IPS-15b (cell line): ENCODE data around the gene MYH10.
"Not testable (repeated sequence)": the region's sequence is repeated elsewhere in the genome, so short reads cannot be mapped to it uniquely, and the experiment has no call there.

ENCODE experiments used
- H3K27me3 ChIP-seq: one replicate; pipeline ENCODE4 v1.6.1; 2013; ENCODE audit warnings: low read length; ENCODE audit not compliant: control insufficient read depth, insufficient read depth
- H3K36me3 ChIP-seq: one replicate; pipeline ENCODE4 v1.6.1; 2013; ENCODE audit warnings: low read length; ENCODE audit not compliant: control insufficient read depth, insufficient read depth
- H3K4me1 ChIP-seq: one replicate; pipeline ENCODE4 v1.6.1; 2013; ENCODE audit warnings: mild to moderate bottlenecking, low read length; ENCODE audit not compliant: control insufficient read depth, insufficient read depth
- H3K4me3 ChIP-seq: one replicate; pipeline ENCODE4 v1.5.1; 2013; ENCODE audit warnings: low read depth, low read length
- H3K9ac ChIP-seq: one replicate; pipeline ENCODE4 v1.6.1; 2013; ENCODE audit warnings: low read depth, mild to moderate bottlenecking, low read length
- H3K9me3 ChIP-seq: one replicate; pipeline ENCODE4 v1.6.1; 2013; ENCODE audit warnings: mild to moderate bottlenecking, low read length; ENCODE audit not compliant: control insufficient read depth, insufficient read depth

Gene MYH10

GRCh38 chr17:8662973-8663372 is 32.4 kb upstream of the MYH10 start:
- no peak overlapping the region for H3K4me3 ChIP-seq
- H3K9ac ChIP-seq: no peak overlapping the region
- H3K9me3 ChIP-seq: no peaks in the 10 kb centered on the region
- H3K4me1 ChIP-seq: no peaks in the 10 kb centered on the region
- no peaks in the 10 kb centered on the region for H3K36me3 ChIP-seq
- H3K27me3 ChIP-seq: no peaks in the 10 kb centered on the region

GRCh38 chr17:8662076-8662831 is 31.7 kb upstream of the MYH10 start:
- H3K4me3 ChIP-seq: no peak overlapping the region
- no peaks in the 10 kb centered on the region for H3K27me3 ChIP-seq
- H3K4me1 ChIP-seq: no peaks in the 10 kb centered on the region
- H3K36me3 ChIP-seq: no peaks in the 10 kb centered on the region
- H3K9ac ChIP-seq: no peak overlapping the region
- no peaks in the 10 kb centered on the region for H3K9me3 ChIP-seq

GRCh38 chr17:8660709-8661108 is 30.2 kb upstream of the MYH10 start:
- H3K4me1 ChIP-seq, H3K27me3 ChIP-seq, H3K9ac ChIP-seq, H3K4me3 ChIP-seq, H3K9me3 ChIP-seq, H3K36me3 ChIP-seq: not testable (repeated sequence)

- H3K9ac ChIP-seq: no peak overlapping the region
- no peaks in the 10 kb centered on the region for H3K36me3 ChIP-seq
- no peaks in the 10 kb centered on the region for H3K4me1 ChIP-seq
- no peaks in the 10 kb centered on the region for H3K9me3 ChIP-seq
- H3K4me3 ChIP-seq: no peak overlapping the region
- no peaks in the 10 kb centered on the region for H3K27me3 ChIP-seq
Observed at GRCh38 chr17:8659758-8660410, 29.4 kb upstream of the MYH10 start.

GRCh38 chr17:8658810-8659209 is 28.3 kb upstream of the MYH10 start:
- Histone ChIP-seq H3K27me3 (no peaks in the 10 kb centered on the region), H3K4me3 (no peak overlapping the region), H3K36me3 (no peaks in the 10 kb centered on the region), H3K9ac (no peak overlapping the region), H3K9me3 (no peaks in the 10 kb centered on the region), H3K4me1 (no peaks in the 10 kb centered on the region)

GRCh38 chr17:8656693-8657092 is 26.2 kb upstream of the MYH10 start:
- Histone ChIP-seq H3K4me1 (no peaks in the 10 kb centered on the region), H3K9ac (no peak overlapping the region), H3K9me3 (no peaks in the 10 kb centered on the region), H3K36me3 (no peaks in the 10 kb centered on the region), H3K4me3 (no peak overlapping the region), H3K27me3 (no peaks in the 10 kb centered on the region)

GRCh38 chr17:8654822-8655221 is 24.3 kb upstream of the MYH10 start:
- Histone ChIP-seq H3K27me3 (no peaks in the 10 kb centered on the region), H3K9me3 (no peaks in the 10 kb centered on the region), H3K36me3 (no peaks in the 10 kb centered on the region), H3K4me1 (no peaks in the 10 kb centered on the region), H3K4me3 (no peak overlapping the region), H3K9ac (no peak overlapping the region)

- Histone ChIP-seq H3K4me1 (no peaks in the 10 kb centered on the region), H3K9me3 (no peaks in the 10 kb centered on the region), H3K27me3 (no peaks in the 10 kb centered on the region), H3K36me3 (no peaks in the 10 kb centered on the region), H3K4me3 (no peak overlapping the region), H3K9ac (no peak overlapping the region)
Observed at GRCh38 chr17:8651013-8651412, 20.5 kb upstream of the MYH10 start.

- no peaks in the 10 kb centered on the region for H3K9me3 ChIP-seq
- H3K36me3 ChIP-seq: no peaks in the 10 kb centered on the region
- H3K9ac ChIP-seq: no peak overlapping the region
- no peaks in the 10 kb centered on the region for H3K4me1 ChIP-seq
- H3K27me3 ChIP-seq: no peaks in the 10 kb centered on the region
- H3K4me3 ChIP-seq: no peak overlapping the region
Observed at GRCh38 chr17:8650119-8650499, 19.6 kb upstream of the MYH10 start.

- Histone ChIP-seq H3K36me3 (no peaks in the 10 kb centered on the region), H3K9ac (no peak overlapping the region), H3K9me3 (no peaks in the 10 kb centered on the region), H3K4me1 (no peaks in the 10 kb centered on the region), H3K27me3 (no peaks in the 10 kb centered on the region), H3K4me3 (no peak overlapping the region)
Observed at GRCh38 chr17:8649157-8650118, 18.9 kb upstream of the MYH10 start.

- no peaks in the 10 kb centered on the region for H3K9me3 ChIP-seq
- H3K4me1 ChIP-seq: no peaks in the 10 kb centered on the region
- H3K9ac ChIP-seq: no peak overlapping the region
- no peak overlapping the region for H3K4me3 ChIP-seq
- no peaks in the 10 kb centered on the region for H3K27me3 ChIP-seq
- H3K36me3 ChIP-seq: no peaks in the 10 kb centered on the region
Observed at GRCh38 chr17:8647956-8648355, 17.4 kb upstream of the MYH10 start.
